Measurements from ENCODE around the gene ECHDC3.
A peak's percentile ranks its signal among the peaks of the same experiment; 100 is the strongest.
"Not testable (repeated sequence)": the region's sequence is repeated elsewhere in the genome, so short reads cannot be mapped to it uniquely, and the experiment has no call there.

The ECHDC3 gene

GRCh38 chr10:11742009-11742778, at the start of gene ECHDC3:
ECHDC3 (plus strand) TSS chr10:11742382; CDS start chr10:11742577, 195 bp downstream.
- peak; percentile 56 for DNase-seq

- DNase-seq = no peak
These were observed 48.8 kb upstream of the ECHDC3 start for GRCh38 chr10:11693376-11693775.

GRCh38 chr10:11695779-11696178, 46.4 kb upstream of the ECHDC3 start:
- DNase-seq = no peak

GRCh38 chr10:11697718-11698527, 44.3 kb upstream of the ECHDC3 start:
- no peak for DNase-seq

GRCh38 chr10:11698691-11699549, 43.3 kb upstream of the ECHDC3 start:
- no peak for DNase-seq

GRCh38 chr10:11699550-11700097, 42.6 kb upstream of the ECHDC3 start:
- DNase-seq = no peak

- DNase-seq = no peak
These were observed 41.6 kb upstream of the ECHDC3 start for GRCh38 chr10:11700539-11700938.

GRCh38 chr10:11701451-11702095, 40.6 kb upstream of the ECHDC3 start:
- no peak for DNase-seq

GRCh38 chr10:11702264-11702663, 39.9 kb upstream of the ECHDC3 start:
- DNase-seq = no peak

- DNase-seq = no peak
These were observed 38.1 kb upstream of the ECHDC3 start for GRCh38 chr10:11704092-11704491.

- no peak for DNase-seq
These were observed 36.5 kb upstream of the ECHDC3 start for GRCh38 chr10:11705722-11706121.

GRCh38 chr10:11706895-11707567, 35.2 kb upstream of the ECHDC3 start:
- DNase-seq = no peak

GRCh38 chr10:11707624-11708350, 34.4 kb upstream of the ECHDC3 start:
- no peak for DNase-seq

- DNase-seq = not testable (repeated sequence)
These were observed 33.4 kb upstream of the ECHDC3 start for GRCh38 chr10:11708801-11709200.

GRCh38 chr10:11712744-11713143, 29.4 kb upstream of the ECHDC3 start:
- no peak for DNase-seq

GRCh38 chr10:11713186-11713743, 28.9 kb upstream of the ECHDC3 start:
- no peak for DNase-seq

- no peak for DNase-seq
These were observed 28.2 kb upstream of the ECHDC3 start for GRCh38 chr10:11713963-11714362.

GRCh38 chr10:11714750-11715365, 27.3 kb upstream of the ECHDC3 start:
- no peak for DNase-seq

- no peak for DNase-seq
These were observed 26.2 kb upstream of the ECHDC3 start for GRCh38 chr10:11715815-11716494.

GRCh38 chr10:11716686-11717085, 25.5 kb upstream of the ECHDC3 start:
- no peak for DNase-seq

Data from stimulated activated CD4-positive, alpha-beta T cell treated with anti-CD3 and anti-CD28 coated beads, Interleukin-4, amount 100 ng/mL, for 1 hour (primary cell).